Measurements from ENCODE around the gene ALB. TPM values are rescaled to one million over a fixed set of nuclear protein-coding genes. Genes with fewer than 3 reads are reported as not detected.

Gene ALB
- total RNA-seq, 2 donors from 2014 or later = 1.4 to 3.5 TPM

DNA sequence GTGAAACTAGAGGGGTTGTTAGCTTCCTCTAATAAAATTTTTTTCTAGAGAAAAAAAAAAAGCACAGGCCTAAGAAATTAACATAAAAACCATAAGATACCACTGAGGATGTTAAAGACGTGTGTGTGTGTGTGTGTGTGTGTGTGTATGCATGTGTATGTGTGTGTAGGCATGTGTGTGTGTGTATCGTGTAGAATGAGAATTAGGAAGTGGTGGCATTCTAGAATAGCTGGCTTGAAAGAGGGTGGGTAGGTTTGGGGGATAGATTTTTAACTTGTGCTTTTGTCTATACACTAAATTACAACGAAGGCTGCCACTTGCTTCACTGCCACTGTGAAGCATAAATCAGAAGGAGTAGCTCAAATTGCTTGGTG lies 54.9 kb downstream of the ALB start:
- no peak for TF ChIP-seq CTCF (conservative IDR thresholded peaks at IDR 0.05)
- Mint-ChIP-seq H3K9me3 (peaks cover 2% of the 10 kb centered on the region), H3K4me3 (no peak overlapping the region), H3K36me3 (ENCODE audit: low read depth) (no peaks in the 10 kb centered on the region), H3K4me1 (peaks cover 2% of the 10 kb centered on the region), H3K27me3 (ENCODE audit: insufficient read depth) (peaks cover 40% of the 10 kb centered on the region), H3K27ac (no peak overlapping the region)
- Histone ChIP-seq H3K27ac (ENCODE audit: low read depth, low read length) (no peak overlapping the region), H3K27me3 (ENCODE audit: control insufficient read depth, insufficient read depth, low read length, poor library complexity, severe bottlenecking) (peaks cover 25% of the 10 kb centered on the region), H3K36me3 (ENCODE audit: control insufficient read depth, insufficient read depth, low read length) (no peaks in the 10 kb centered on the region), H3K9ac (ENCODE audit: extremely low read depth, low read length, poor library complexity, severe bottlenecking) (no peak overlapping the region), H3K9me3 (ENCODE audit: control insufficient read depth, low read length) (no peaks in the 10 kb centered on the region), H3K4me1 (ENCODE audit: control insufficient read depth, insufficient read depth, low read length) (no peaks in the 10 kb centered on the region), H3K4me3 (ENCODE audit: low read length) (no peak overlapping the region)
- DNase-seq = no peak
- WGBS, 2 experiments (ENCODE audit: insufficient coverage in 1 of 2, insufficient read length in 1 of 2) = 75% methylated on average over 3 of the region's 3 CpGs; no CpG with 5 or more reads in 1 of the 2 experiments

- Histone ChIP-seq H3K36me3 (ENCODE audit: control insufficient read depth, insufficient read depth, low read length) (no peaks in the 10 kb centered on the region), H3K4me1 (ENCODE audit: control insufficient read depth, insufficient read depth, low read length) (no peaks in the 10 kb centered on the region), H3K4me3 (ENCODE audit: low read length) (no peak overlapping the region), H3K27ac (ENCODE audit: low read depth, low read length) (no peak overlapping the region), H3K27me3 (ENCODE audit: control insufficient read depth, insufficient read depth, low read length, poor library complexity, severe bottlenecking) (peaks cover 12% of the 10 kb centered on the region), H3K9me3 (ENCODE audit: control insufficient read depth, low read length) (no peaks in the 10 kb centered on the region), H3K9ac (ENCODE audit: extremely low read depth, low read length, poor library complexity, severe bottlenecking) (no peak overlapping the region)
- TF ChIP-seq CTCF (conservative IDR thresholded peaks at IDR 0.05) = no peak
- Mint-ChIP-seq H3K9me3 (peaks cover 2% of the 10 kb centered on the region), H3K27me3 (ENCODE audit: insufficient read depth) (peaks cover 37% of the 10 kb centered on the region), H3K4me3 (no peak overlapping the region), H3K27ac (no peak overlapping the region), H3K4me1 (no peaks in the 10 kb centered on the region), H3K36me3 (ENCODE audit: low read depth) (no peaks in the 10 kb centered on the region)
- DNase-seq = no peak
- WGBS, 2 experiments (ENCODE audit: insufficient coverage in 1 of 2, insufficient read length in 1 of 2) = 96% methylated on average over 2 of the region's 4 CpGs; no CpG with 5 or more reads in 1 of the 2 experiments
Measured at GRCh38 chr4:73460913-73461522, 56.9 kb downstream of the ALB start.

GRCh38 chr4:73468170-73468569 lies 64.1 kb downstream of the ALB start:
- Mint-ChIP-seq H3K4me1 (no peaks in the 10 kb centered on the region), H3K36me3 (ENCODE audit: low read depth) (no peaks in the 10 kb centered on the region), H3K9me3 (peaks cover 9% of the 10 kb centered on the region), H3K27ac (no peak overlapping the region), H3K27me3 (ENCODE audit: insufficient read depth) (peaks cover 19% of the 10 kb centered on the region), H3K4me3 (no peak overlapping the region)
- H3K4me1 ChIP-seq (ENCODE audit: control insufficient read depth, insufficient read depth, low read length) = no peaks in the 10 kb centered on the region
- H3K4me3 ChIP-seq (ENCODE audit: low read length) = no peak overlapping the region
- H3K9me3 ChIP-seq (ENCODE audit: control insufficient read depth, low read length) = peaks cover 14% of the 10 kb centered on the region
- no peak overlapping the region for H3K9ac ChIP-seq (ENCODE audit: extremely low read depth, low read length, poor library complexity, severe bottlenecking)
- no peak overlapping the region for H3K27ac ChIP-seq (ENCODE audit: low read depth, low read length)
- TF ChIP-seq CTCF (conservative IDR thresholded peaks at IDR 0.05) = no peak
- WGBS, 2 experiments (ENCODE audit: insufficient coverage in 1 of 2, insufficient read length in 1 of 2) = 94% methylated on average over 3 of the region's 3 CpGs; no CpG with 5 or more reads in 1 of the 2 experiments
- H3K27me3 ChIP-seq (ENCODE audit: control insufficient read depth, insufficient read depth, low read length, poor library complexity, severe bottlenecking) = no peaks in the 10 kb centered on the region
- H3K36me3 ChIP-seq (ENCODE audit: control insufficient read depth, insufficient read depth, low read length) = no peaks in the 10 kb centered on the region
- no peak for DNase-seq

All from endodermal cell (in vitro differentiated cells).